GM23338 (cell line): Measurements from ENCODE around the gene MLLT11. TPM values are rescaled to one million over a fixed set of nuclear protein-coding genes. Genes with fewer than 3 reads are reported as not detected.

Experiments
- ATAC-seq: fragments of 200-7000 bp; cut with Tn5 transposase; 3 replicates; pipeline ENCODE4 v1.9.1; 2020
- DNase-seq: peaks from one replicate; pipeline ENCODE4 v3.0.0-alpha.2; 2015; ENCODE audit warnings: low spot score
- H2AFZ ChIP-seq: fragments of 200-600 bp; sonication (generic); 2 replicates; pipeline ENCODE4 v1.8.0; 2016; ENCODE audit warnings: antibody characterized with exemption, mild to moderate bottlenecking, moderate library complexity
- H3F3A ChIP-seq: fragments of 200-600 bp; sonication (generic); replicated peaks from 2 replicates; pipeline ENCODE4 v1.8.0; 2017; ENCODE audit warnings: antibody characterized with exemption, mixed run types, low read depth
- H3K27ac ChIP-seq: fragments of 200-600 bp; sonication (generic); 2 replicates; pipeline ENCODE4 v1.6.1; 2016; ENCODE audit warnings: low read depth
- H3K27me3 ChIP-seq: fragments of 200-600 bp; sonication (generic); 2 replicates; pipeline ENCODE4 v1.8.0; 2016; ENCODE audit warnings: mild to moderate bottlenecking, mixed run types, moderate library complexity; ENCODE audit not compliant: insufficient read depth
- H3K36me3 ChIP-seq: fragments of 200-600 bp; sonication (generic); 2 replicates; pipeline ENCODE4 v1.8.0; 2016; ENCODE audit warnings: mild to moderate bottlenecking; ENCODE audit not compliant: insufficient read depth
- H3K4me1 ChIP-seq: fragments of 200-600 bp; sonication (generic); 2 replicates; pipeline ENCODE4 v1.8.0; 2016; ENCODE audit warnings: mild to moderate bottlenecking, moderate library complexity; ENCODE audit not compliant: insufficient read depth
- H3K4me2 ChIP-seq: fragments of 200-600 bp; sonication (generic); 2 replicates; pipeline ENCODE4 v1.7.1; 2017; ENCODE audit warnings: mixed run types
- H3K4me3 ChIP-seq: fragments of 200-600 bp; sonication (generic); 2 replicates; pipeline ENCODE4 v1.6.1; 2016; ENCODE audit warnings: mixed run types
- H3K79me2 ChIP-seq: fragments of 200-600 bp; sonication (generic); replicated peaks from 2 replicates; pipeline ENCODE4 v1.8.0; 2017; ENCODE audit warnings: mild to moderate bottlenecking; ENCODE audit not compliant: insufficient read depth
- H3K9me2 ChIP-seq: fragments of 200-600 bp; sonication (generic); 2 replicates; pipeline ENCODE4 v1.8.0; 2017; ENCODE audit not compliant: insufficient read depth
- H4K20me1 ChIP-seq: fragments of 200-600 bp; sonication (generic); replicated peaks from 2 replicates; pipeline ENCODE4 v1.8.0; 2017; ENCODE audit warnings: mild to moderate bottlenecking; ENCODE audit not compliant: insufficient read depth
- H3K27ac Mint-ChIP-seq: 2 replicates; pipeline ENCODE4 v1.8.0; 2020; ENCODE audit warnings: inconsistent platforms, mild to moderate bottlenecking, moderate library complexity, mixed read lengths
- H3K27me3 Mint-ChIP-seq: 3 replicates; pipeline ENCODE4 v1.8.0; 2022; ENCODE audit warnings: low read depth, mild to moderate bottlenecking, moderate library complexity, mixed read lengths, inconsistent platforms; ENCODE audit not compliant: insufficient read depth, poor library complexity
- H3K36me3 Mint-ChIP-seq: 3 replicates; pipeline ENCODE4 v1.8.0; 2021; ENCODE audit warnings: low read depth, mild to moderate bottlenecking, inconsistent platforms, moderate library complexity, mixed read lengths
- H3K4me1 Mint-ChIP-seq: 3 replicates; pipeline ENCODE4 v1.8.0; 2020; ENCODE audit warnings: mild to moderate bottlenecking, inconsistent platforms, mixed read lengths
- H3K4me3 Mint-ChIP-seq: 3 replicates; pipeline ENCODE4 v1.8.0; 2021; ENCODE audit warnings: moderate library complexity, mild to moderate bottlenecking, inconsistent platforms, mixed read lengths
- H3K9me3 Mint-ChIP-seq: 3 replicates; pipeline ENCODE4 v1.8.0; 2020; ENCODE audit warnings: moderate library complexity, mild to moderate bottlenecking, inconsistent platforms, mixed read lengths
- CREB1 ChIP-seq: fragments of 250-450 bp; sonication (Bioruptor Pico); IDR thresholded peaks from 2 replicates; pipeline ENCODE4 v1.5.0; 2020; ENCODE audit warnings: low read depth, mild to moderate bottlenecking, moderate library complexity
- CTCF ChIP-seq, 2 experiments: fragments of 200-600 bp in 1 of 2; sonication (generic) in 1 of 2; conservative IDR thresholded peaks; 2 replicates each; pipeline versions ENCODE4 v1.5.1 to v1.6.1; 2016 to 2017; ENCODE audit warnings: antibody characterized with exemption in 2 of 2, low read depth in 2 of 2, mild to moderate bottlenecking in 2 of 2, moderate library complexity in 1 of 2
- ETS1 ChIP-seq: IDR thresholded peaks from 2 replicates; pipeline ENCODE4 v1.6.1; 2016; ENCODE audit warnings: antibody characterized with exemption
- EZH2 ChIP-seq: fragments of 200-600 bp; sonication (generic); IDR thresholded peaks from one replicate; pipeline ENCODE4 v1.8.0; 2017; ENCODE audit warnings: antibody characterized with exemption, mild to moderate bottlenecking, low read depth; ENCODE audit not compliant: unreplicated experiment
- EZH2phosphoT487 ChIP-seq: fragments of 200-600 bp; sonication (generic); IDR thresholded peaks from one replicate; pipeline ENCODE4 v1.8.1; 2018; ENCODE audit warnings: antibody characterized with exemption; ENCODE audit not compliant: unreplicated experiment
- JUNB ChIP-seq: IDR thresholded peaks from one replicate; pipeline ENCODE4 v1.6.1; 2016; ENCODE audit warnings: antibody characterized with exemption; ENCODE audit not compliant: unreplicated experiment
- POLR2AphosphoS5 ChIP-seq: IDR thresholded peaks from 2 replicates; pipeline ENCODE4 v1.6.1; 2016; ENCODE audit warnings: antibody characterized with exemption, low read depth
- REST ChIP-seq: IDR thresholded peaks from one replicate; pipeline ENCODE4 v1.6.1; 2018; ENCODE audit warnings: antibody characterized with exemption; ENCODE audit not compliant: unreplicated experiment
- STAT1 ChIP-seq: IDR thresholded peaks from one replicate; pipeline ENCODE4 v1.6.1; 2016; ENCODE audit warnings: antibody characterized with exemption; ENCODE audit not compliant: unreplicated experiment
- ZNF331 ChIP-seq: fragments of 250-450 bp; sonication (Bioruptor Pico); IDR thresholded peaks from 2 replicates; pipeline ENCODE4 v1.5.0; 2020; ENCODE audit warnings: low read depth, mild to moderate bottlenecking, moderate library complexity
- polyA plus RNA-seq: library from polyadenylated mRNA; unstranded; fragments of >200 nt; fragmentation: Nextera tagmentation; extraction: Ambion mirVana; gene quantifications from 2 replicates; pipeline ENCODE4 v1.2.1, GENCODE V29; 2016
- total RNA-seq: library from RNA; depleted of rRNA; stranded (reverse); fragments of >200 nt; shearing (Covaris generic); gene quantifications from 2 replicates; pipeline ENCODE4 v1.2.3, GENCODE V29; 2014

Gene MLLT11
- total and polyA plus RNA-seq, 2 experiments from 2014 or later, result 10.6 to 22.6 TPM

- Histone ChIP-seq H3K27ac (peak overlapping the region; percentile 86), H4K20me1 (peaks cover 19% of the 10 kb centered on the region), H2AFZ (0 out of 2 replicates have a peak overlapping the region, but pooled peaks have one; percentile 33), H3K4me2 (peak overlapping the region; percentile 87), H3K36me3 (peaks cover 3% of the 10 kb centered on the region; the same call in 1 of the 2 replicates), H3F3A (peaks cover 10% of the 10 kb centered on the region; the same call in 1 of the 2 replicates), H3K9me2 (no peaks in the 10 kb centered on the region), H3K4me3 (peak overlapping the region; percentile 72), H3K79me2 (peaks cover 90% of the 10 kb centered on the region), H3K4me1 (peaks cover 29% of the 10 kb centered on the region), H3K27me3 (no peaks in the 10 kb centered on the region)
- peak overlapping the region; percentile 93 for H3K27ac Mint-ChIP-seq
- H3K9me3 Mint-ChIP-seq, result no peaks in the 10 kb centered on the region
- peaks cover 19% of the 10 kb centered on the region for H3K27me3 Mint-ChIP-seq
- H3K4me1 Mint-ChIP-seq, result peaks cover 46% of the 10 kb centered on the region
- DNase-seq (no peak), ATAC-seq (no peak)
- H3K4me3 Mint-ChIP-seq, result peak overlapping the region; percentile 90
- TF ChIP-seq CTCF (conservative IDR thresholded peaks at IDR 0.05; ENCODE audit: low read depth in 2 of 2) (peak in 1 of 2 experiments; percentile 24; a peak in 1 of 4 replicates), ETS1 (no peak)
- H3K36me3 Mint-ChIP-seq, result peaks cover 36% of the 10 kb centered on the region
Measured at GRCh38 chr1:151060657-151061421, 642 bp downstream of the MLLT11 start.

- Histone ChIP-seq H3K79me2 (peaks cover 86% of the 10 kb centered on the region), H3F3A (peaks cover 7% of the 10 kb centered on the region; the same call in 1 of the 2 replicates), H3K27ac (0 out of 2 replicates have a peak overlapping the region, but pooled peaks have one; percentile 3), H3K4me3 (peak overlapping the region; percentile 72), H4K20me1 (peaks cover 14% of the 10 kb centered on the region; the same call in 1 of the 2 replicates), H3K36me3 (no peaks in the 10 kb centered on the region), H3K4me2 (peak overlapping the region; percentile 87), H3K27me3 (no peaks in the 10 kb centered on the region), H3K9me2 (no peaks in the 10 kb centered on the region), H2AFZ (no peak overlapping the region), H3K4me1 (peaks cover 29% of the 10 kb centered on the region)
- Mint-ChIP-seq H3K36me3 (peaks cover 34% of the 10 kb centered on the region), H3K4me3 (peak overlapping the region; percentile 90), H3K27ac (peak overlapping the region; percentile 93; the same call in 1 of the 2 replicates), H3K9me3 (no peaks in the 10 kb centered on the region), H3K4me1 (peaks cover 40% of the 10 kb centered on the region), H3K27me3 (peaks cover 17% of the 10 kb centered on the region)
- ATAC-seq (no peak), DNase-seq (no peak)
- TF ChIP-seq CREB1 (CRISPR knock-in tag) (no peak), ETS1 (no peak), ZNF331 (CRISPR knock-in tag) (no peak), JUNB (no peak), CTCF (conservative IDR thresholded peaks at IDR 0.05; ENCODE audit: low read depth in 2 of 2) (no peak), POLR2AphosphoS5 (no peak), EZH2 (no peak), STAT1 (no peak), EZH2phosphoT487 (no peak), REST (no peak)
Measured at GRCh38 chr1:151061704-151062103, 1.5 kb downstream of the MLLT11 start.
